HG02610 (cell line): ENCODE measurements around the gene ISYNA1.

ENCODE experiments used
- ATAC-seq: cut with Tn5 transposase; IDR thresholded peaks from one replicate; pipeline ENCODE4 v1.9.1; 2021; ENCODE audit warnings: mild to moderate bottlenecking, moderate library complexity; ENCODE audit not compliant: unreplicated experiment

The ISYNA1 gene

GRCh38 chr19:18468517-18468916 is 30.6 kb upstream of the ISYNA1 start:
- ATAC-seq: no peak

- no peak for ATAC-seq
Observed at GRCh38 chr19:18467978-18468377, 30.0 kb upstream of the ISYNA1 start.

GRCh38 chr19:18466354-18466753 is 28.4 kb upstream of the ISYNA1 start:
- ATAC-seq: no peak

- no peak for ATAC-seq
Observed at GRCh38 chr19:18465964-18466339, 28.0 kb upstream of the ISYNA1 start.

GRCh38 chr19:18465214-18465963 is 27.5 kb upstream of the ISYNA1 start:
- ATAC-seq: no peak

GRCh38 chr19:18464646-18465045 is 26.7 kb upstream of the ISYNA1 start:
- no peak for ATAC-seq

GRCh38 chr19:18461471-18461870 is 23.5 kb upstream of the ISYNA1 start:
- no peak for ATAC-seq

GRCh38 chr19:18460900-18461299 is 23.0 kb upstream of the ISYNA1 start:
- ATAC-seq: no peak

GRCh38 chr19:18457483-18458331 is 19.8 kb upstream of the ISYNA1 start:
- no peak for ATAC-seq

- ATAC-seq: no peak
Observed at GRCh38 chr19:18456974-18457373, 19.0 kb upstream of the ISYNA1 start.

GRCh38 chr19:18456279-18456678 is 18.3 kb upstream of the ISYNA1 start:
- no peak for ATAC-seq

GRCh38 chr19:18453269-18454024 is 15.5 kb upstream of the ISYNA1 start:
- no peak for ATAC-seq

- ATAC-seq: no peak
Observed at GRCh38 chr19:18452386-18452785, 14.5 kb upstream of the ISYNA1 start.

- no peak for ATAC-seq
Observed at GRCh38 chr19:18450931-18451836, 13.3 kb upstream of the ISYNA1 start.

GRCh38 chr19:18450021-18450930 is 12.3 kb upstream of the ISYNA1 start:
- ATAC-seq: no peak

GRCh38 chr19:18449552-18449951 is 11.6 kb upstream of the ISYNA1 start:
- ATAC-seq: no peak

- no peak for ATAC-seq
Observed at GRCh38 chr19:18446811-18447359, 9.0 kb upstream of the ISYNA1 start.

GRCh38 chr19:18446145-18446810 is 8.3 kb upstream of the ISYNA1 start:
- no peak for ATAC-seq
